Panc1 (cell line): ENCODE measurements around the gene PNMA6F.

Source experiments
- TF ChIP-seq, protein P1 (sequence below): fragments of 450-650 bp; IDR thresholded peaks from 2 replicates; pipeline ENCODE4 v1.5.1; 2017; ENCODE audit warnings: mild to moderate bottlenecking
- TF ChIP-seq, protein P2 (sequence below), 2 experiments: IDR thresholded peaks; 2 replicates each; pipeline ENCODE4 v1.6.1; 2011 to 2012; ENCODE audit warnings: low read depth in 2 of 2, control low read depth in 1 of 2, low read length in 1 of 2, mild to moderate bottlenecking in 1 of 2, moderate library complexity in 1 of 2; ENCODE audit not compliant: insufficient read depth in 1 of 2

DNA sequence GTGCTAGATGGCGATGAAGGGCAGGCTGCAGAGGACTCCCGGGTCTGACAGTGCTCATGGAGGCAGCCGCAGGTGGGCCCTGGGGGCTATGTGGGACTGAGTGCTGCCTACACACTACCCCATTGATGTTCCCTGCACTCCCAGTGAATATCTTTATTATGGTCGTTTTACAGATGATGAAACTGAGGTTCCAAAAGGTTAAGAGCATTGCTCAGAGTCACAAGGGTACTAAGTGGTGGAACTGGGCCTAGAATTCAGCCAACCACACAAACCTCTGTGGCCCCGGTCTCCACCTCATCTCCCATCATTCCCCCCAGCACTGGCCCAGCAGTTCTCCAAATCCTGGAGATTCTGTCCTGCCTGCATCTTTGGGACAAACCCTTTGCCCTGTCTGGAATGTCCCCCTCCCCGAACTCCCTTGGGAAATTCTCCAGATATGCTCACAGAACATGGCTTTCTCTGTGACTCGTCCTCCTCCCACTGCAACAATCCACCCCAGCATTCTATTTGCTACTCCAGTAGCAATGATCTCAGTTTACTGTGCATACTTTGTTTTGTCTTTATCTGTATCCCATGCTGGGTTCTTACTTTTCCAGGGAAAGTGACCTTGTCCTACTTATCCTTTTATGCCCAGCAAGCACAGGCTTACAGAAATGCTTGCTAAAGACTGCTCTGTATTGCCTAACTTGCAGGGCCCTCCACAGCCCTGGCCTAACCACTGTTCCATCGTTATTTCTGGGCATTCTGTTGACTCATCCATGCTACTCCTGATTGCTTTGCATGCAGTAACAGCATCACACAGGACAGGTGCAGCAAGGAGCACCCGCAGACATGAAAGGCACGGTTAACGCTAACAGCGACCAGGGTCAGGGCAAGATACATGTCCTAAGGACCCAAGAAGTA lies 14.0 kb downstream of the PNMA6F start:
- TF ChIP-seq, protein P1, sequence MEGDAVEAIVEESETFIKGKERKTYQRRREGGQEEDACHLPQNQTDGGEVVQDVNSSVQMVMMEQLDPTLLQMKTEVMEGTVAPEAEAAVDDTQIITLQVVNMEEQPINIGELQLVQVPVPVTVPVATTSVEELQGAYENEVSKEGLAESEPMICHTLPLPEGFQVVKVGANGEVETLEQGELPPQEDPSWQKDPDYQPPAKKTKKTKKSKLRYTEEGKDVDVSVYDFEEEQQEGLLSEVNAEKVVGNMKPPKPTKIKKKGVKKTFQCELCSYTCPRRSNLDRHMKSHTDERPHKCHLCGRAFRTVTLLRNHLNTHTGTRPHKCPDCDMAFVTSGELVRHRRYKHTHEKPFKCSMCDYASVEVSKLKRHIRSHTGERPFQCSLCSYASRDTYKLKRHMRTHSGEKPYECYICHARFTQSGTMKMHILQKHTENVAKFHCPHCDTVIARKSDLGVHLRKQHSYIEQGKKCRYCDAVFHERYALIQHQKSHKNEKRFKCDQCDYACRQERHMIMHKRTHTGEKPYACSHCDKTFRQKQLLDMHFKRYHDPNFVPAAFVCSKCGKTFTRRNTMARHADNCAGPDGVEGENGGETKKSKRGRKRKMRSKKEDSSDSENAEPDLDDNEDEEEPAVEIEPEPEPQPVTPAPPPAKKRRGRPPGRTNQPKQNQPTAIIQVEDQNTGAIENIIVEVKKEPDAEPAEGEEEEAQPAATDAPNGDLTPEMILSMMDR: no peak
- TF ChIP-seq, protein P2, sequence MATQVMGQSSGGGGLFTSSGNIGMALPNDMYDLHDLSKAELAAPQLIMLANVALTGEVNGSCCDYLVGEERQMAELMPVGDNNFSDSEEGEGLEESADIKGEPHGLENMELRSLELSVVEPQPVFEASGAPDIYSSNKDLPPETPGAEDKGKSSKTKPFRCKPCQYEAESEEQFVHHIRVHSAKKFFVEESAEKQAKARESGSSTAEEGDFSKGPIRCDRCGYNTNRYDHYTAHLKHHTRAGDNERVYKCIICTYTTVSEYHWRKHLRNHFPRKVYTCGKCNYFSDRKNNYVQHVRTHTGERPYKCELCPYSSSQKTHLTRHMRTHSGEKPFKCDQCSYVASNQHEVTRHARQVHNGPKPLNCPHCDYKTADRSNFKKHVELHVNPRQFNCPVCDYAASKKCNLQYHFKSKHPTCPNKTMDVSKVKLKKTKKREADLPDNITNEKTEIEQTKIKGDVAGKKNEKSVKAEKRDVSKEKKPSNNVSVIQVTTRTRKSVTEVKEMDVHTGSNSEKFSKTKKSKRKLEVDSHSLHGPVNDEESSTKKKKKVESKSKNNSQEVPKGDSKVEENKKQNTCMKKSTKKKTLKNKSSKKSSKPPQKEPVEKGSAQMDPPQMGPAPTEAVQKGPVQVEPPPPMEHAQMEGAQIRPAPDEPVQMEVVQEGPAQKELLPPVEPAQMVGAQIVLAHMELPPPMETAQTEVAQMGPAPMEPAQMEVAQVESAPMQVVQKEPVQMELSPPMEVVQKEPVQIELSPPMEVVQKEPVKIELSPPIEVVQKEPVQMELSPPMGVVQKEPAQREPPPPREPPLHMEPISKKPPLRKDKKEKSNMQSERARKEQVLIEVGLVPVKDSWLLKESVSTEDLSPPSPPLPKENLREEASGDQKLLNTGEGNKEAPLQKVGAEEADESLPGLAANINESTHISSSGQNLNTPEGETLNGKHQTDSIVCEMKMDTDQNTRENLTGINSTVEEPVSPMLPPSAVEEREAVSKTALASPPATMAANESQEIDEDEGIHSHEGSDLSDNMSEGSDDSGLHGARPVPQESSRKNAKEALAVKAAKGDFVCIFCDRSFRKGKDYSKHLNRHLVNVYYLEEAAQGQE (IDR thresholded peaks at IDR 0.05; ENCODE audit: insufficient read depth in 1 of 2, low read depth in 2 of 2, low read length in 1 of 2): no peak
